Ramos (cell line): ENCODE data around the gene SLFN13.
"Not testable (repeated sequence)": the region's sequence is repeated elsewhere in the genome, so short reads cannot be mapped to it uniquely, and the experiment has no call there.

Source experiments
- in situ Hi-C: fragments of 300-500 bp; cut with MboI; formaldehyde crosslinking; loops from one replicate; pipeline ENCODE4 v1.14.3; 2022; ENCODE audit warnings: low sequenced_read_pairs; ENCODE audit not compliant: unreplicated experiment

SLFN13 gene, protein sequence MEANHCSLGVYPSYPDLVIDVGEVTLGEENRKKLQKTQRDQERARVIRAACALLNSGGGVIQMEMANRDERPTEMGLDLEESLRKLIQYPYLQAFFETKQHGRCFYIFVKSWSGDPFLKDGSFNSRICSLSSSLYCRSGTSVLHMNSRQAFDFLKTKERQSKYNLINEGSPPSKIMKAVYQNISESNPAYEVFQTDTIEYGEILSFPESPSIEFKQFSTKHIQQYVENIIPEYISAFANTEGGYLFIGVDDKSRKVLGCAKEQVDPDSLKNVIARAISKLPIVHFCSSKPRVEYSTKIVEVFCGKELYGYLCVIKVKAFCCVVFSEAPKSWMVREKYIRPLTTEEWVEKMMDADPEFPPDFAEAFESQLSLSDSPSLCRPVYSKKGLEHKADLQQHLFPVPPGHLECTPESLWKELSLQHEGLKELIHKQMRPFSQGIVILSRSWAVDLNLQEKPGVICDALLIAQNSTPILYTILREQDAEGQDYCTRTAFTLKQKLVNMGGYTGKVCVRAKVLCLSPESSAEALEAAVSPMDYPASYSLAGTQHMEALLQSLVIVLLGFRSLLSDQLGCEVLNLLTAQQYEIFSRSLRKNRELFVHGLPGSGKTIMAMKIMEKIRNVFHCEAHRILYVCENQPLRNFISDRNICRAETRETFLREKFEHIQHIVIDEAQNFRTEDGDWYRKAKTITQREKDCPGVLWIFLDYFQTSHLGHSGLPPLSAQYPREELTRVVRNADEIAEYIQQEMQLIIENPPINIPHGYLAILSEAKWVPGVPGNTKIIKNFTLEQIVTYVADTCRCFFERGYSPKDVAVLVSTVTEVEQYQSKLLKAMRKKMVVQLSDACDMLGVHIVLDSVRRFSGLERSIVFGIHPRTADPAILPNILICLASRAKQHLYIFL

DNA sequence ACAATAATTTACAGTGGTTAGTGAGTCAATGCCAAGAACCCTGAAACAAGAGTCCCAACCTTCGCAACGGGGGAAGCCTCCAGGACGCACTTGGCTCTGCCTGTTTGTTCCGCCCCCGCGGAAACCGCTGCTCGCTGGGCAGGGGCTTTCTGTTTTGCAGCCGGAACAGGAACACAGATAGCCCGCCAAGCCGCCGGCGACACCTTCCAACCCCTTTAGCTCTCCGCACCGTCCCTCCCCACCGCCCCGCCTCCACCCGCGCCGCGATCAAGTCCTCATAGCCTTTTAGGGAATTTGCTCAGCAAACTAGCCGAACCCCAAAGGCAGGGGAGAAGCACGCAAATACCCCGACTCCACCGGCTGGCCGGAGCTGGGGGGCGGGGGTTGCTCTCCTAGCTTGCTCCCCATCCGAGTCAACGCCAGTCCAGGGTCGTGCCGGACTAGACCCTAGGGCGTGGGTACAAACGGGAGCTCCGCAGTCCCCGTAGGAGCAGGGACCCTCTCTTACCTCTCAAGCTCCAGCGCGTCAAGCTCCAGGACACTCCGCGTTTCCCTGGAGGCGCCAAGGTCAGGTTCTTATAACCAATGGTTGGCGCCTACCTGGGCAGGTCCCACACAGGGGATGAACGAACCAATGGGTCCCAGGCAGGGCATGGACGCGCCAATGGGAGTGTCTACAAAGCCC lies at the start of gene SLFN13:
TSS of gene SLFN13 (minus strand) at position 553 of the 685 bp plus-strand sequence. CDS start 3,086 bp downstream, outside the sequence.
- in situ Hi-C loops, result no loop called here

DNA sequence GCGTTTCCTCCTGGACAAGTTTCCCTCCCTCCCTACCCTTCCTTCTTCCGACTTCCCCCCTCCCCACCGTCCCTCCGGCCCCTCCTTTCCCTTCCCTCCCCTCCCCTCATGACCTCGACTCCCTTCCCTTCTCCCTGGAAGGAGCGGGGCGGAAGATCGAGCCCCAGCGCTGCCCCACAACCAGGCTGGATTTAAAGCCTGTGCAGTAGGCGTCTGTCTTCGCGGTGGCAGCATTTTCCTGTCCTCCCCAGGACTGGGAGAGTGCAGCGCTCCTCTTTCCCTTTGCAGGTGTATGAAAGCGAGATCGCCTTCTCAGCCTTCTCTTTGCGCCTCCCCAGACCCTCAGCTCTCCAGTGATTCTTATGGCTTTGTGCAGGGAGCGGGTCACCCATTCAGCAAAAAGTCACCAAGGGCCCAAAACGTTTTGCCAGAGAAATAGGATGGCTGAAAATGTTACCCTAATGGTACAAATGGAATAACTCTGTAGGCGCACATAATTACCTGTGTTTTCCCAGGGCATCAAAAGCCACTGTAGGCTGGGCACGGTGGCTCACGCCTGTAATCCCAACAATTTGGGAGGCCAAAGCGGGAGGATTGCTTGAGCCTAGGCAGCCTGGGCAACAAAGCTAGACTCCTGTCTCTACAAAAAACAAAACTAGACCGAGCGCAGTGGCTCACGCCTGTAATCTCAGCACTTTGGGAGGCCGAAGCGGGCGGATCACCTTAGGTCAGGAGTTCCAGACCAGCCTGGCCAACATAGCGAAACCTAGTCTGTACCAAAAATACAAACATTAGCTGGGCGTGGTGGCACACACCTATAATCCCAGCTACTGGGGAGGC lies 48.1 kb upstream of the SLFN13 start:
- in situ Hi-C loops, result no loop called here

DNA sequence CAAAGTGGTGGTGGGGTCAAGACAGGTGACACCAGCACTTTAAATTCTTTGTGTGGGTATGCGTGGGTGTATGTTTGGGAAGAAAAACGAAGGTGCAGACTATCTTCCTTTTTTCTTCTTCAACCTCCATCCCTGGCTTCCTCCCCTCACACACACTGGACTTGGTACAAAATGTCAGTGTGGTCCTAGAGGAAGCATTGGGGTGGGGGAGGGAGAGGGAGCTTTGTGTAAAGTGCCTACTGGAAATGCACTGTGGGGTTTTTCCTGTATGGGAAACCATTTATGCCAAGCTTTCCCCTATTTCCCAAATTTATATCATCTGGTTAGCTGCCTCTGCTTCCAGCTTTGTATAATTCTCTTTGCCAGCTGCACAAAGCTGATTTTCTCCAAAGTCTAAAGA lies 44.5 kb upstream of the SLFN13 start:
- in situ Hi-C loops, result no loop called here

DNA sequence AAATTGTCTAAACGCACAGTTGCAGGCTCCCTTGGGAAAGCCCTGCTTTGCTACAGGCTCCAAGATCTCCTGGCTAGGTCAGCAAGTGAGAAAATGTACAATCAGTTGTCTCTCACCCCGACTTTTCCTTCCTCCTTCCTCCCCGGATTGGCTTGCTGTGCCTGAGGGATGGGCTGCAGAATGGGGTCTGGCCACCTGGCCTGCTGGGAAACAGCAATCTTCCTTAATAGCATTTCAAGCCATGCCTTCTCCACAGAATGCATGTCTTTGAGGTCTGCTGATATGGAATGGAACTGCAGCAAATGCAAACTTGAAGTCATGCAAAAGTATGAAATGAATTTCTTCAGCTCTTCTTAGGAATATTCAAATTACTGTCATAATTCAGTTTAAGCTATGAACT lies 42.9 kb upstream of the SLFN13 start:
- in situ Hi-C loops, result no loop called here

DNA sequence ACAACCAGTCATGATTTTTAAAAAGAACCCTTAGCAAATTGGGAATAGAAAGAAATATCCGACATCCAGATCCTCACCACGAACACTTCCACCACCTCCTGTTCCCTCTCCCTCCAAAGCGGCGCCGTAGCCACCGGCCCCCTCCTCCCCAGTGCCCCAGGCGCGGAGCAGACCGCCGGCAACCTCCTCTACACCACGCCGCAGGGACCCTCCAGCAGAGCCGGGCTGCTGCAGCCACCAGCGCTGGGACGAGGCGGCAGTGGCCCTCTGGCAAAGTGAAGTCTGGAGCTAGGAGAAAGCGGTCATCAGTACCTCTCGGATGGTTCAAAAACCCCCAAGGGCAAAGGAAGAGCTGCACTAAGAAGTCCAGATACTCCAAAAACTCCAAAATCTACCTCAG lies 41.4 kb upstream of the SLFN13 start:
- in situ Hi-C loops, result no loop called here

DNA sequence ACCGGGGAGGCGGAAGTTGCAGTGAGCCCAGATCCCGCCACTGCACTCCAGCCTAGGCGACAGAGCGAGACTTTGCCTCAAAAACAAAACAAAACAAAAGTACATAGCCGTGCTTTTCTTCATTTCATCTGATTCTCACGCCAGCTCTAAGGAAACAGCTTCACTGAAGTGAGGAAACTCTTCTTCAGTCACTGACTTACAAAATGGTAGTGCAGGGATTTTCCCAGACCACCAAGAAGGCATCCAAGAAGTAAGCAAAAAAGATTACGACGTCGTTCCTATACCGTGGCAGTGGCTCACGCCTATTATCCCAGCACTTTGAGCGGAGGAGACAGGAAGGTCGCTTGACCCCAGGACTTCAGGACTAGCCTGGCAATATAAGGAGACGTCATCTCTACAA lies 40.4 kb upstream of the SLFN13 start:
- in situ Hi-C loops, result no loop called here

DNA sequence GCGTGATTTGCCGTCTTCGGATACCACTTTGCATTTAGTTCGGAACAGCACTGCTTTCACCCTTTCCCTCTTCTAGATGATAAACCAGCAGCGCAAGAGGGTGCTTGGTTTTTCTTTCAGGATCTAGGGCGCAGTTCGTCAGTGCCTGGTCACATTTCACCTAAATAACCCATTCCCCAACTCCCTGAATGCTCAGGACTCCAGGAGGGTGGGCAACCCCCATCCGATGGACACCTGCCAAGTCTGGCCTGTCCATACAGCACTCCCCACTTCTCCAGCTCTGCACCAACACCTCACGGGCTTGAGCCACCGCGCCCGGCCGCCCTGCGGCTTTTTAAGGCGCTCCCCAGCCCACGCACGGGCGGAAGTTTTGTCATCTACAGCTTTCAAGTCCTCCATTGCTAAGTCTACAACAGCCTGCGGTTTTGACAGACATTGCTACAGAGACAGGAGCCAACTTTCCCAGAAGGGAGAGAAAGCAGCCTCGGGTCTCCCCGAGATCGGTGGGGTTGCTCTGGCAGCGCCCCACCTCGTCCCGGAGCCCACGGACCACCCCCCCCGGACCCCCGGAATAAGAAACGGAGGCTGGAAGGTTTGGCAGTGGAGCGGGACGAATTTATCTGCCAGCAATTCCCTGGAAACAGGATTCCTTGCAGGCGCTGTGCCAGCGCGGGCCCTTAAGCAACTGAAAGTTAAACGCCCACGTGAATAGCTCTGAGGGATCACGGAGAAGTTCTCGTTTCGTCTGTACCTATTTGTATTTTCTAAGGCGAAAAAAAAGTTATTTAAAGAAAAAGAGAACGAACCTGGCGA lies 38.6 kb upstream of the SLFN13 start:
- in situ Hi-C loops, result no loop called here

DNA sequence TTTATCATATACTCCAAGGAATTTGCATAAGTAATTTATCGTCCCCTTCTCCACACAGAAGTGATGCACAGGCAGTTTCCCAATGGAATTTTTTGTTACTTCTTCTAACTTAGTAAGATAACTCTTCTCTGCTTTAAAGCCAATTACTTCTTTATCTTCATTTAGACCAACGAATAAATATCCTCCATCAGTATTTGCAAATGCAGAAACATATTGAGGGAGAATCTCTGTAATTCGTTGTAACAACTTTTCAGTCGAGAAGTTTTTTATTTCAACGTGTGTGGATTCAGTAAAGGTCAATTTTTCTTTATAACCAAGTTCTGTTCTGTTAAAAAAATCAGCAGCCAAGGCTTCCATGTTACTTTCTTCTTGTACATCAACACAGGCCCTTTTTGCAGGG lies 30.7 kb upstream of the SLFN13 start:
- in situ Hi-C loops, result no loop called here

DNA sequence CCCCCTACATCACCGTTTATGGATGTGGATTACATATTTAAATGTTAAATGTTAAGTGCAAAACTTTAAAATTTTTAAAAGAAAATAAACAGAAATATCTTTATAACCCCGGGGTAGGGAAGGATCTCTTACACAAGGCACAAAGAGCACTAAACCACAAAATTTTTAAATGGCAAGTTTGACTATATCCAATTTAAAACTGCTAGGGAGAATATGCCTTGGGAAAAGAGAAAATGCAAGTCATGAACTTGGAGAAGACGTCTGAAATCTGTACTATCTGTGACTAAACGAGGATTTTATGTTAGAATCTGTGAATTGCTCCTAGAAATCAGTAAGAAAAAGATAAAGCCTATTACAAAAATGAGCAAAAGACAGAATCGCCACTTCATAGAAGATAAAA lies 28.7 kb upstream of the SLFN13 start:
- in situ Hi-C loops, result no loop called here

DNA sequence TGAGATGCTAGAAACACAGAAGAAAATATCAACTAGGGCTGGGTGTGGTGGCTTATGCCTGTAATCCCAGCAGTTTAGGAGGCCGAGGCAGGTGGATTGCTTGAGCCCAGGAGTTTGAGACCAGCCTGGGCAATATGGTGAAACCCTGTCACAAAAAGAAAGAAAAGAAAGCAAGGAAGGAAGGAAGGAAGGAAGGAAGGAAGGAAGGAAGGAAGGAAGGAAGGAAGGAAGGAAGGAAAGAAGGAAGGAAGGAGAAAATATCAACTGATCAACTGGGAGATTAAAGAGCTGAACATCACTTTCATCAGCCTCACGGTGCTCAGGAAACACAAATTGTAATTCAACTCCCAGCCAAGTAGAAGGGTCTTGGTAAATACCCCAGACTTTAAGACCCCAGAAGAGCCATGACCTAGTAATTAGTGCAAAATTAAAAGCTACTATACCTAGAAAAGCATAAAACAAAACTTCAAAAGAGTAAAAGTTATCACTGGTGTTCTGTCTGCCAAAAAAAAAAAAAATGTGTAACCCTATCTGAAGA lies 27.8 kb upstream of the SLFN13 start:
- in situ Hi-C loops, result no loop called here

DNA sequence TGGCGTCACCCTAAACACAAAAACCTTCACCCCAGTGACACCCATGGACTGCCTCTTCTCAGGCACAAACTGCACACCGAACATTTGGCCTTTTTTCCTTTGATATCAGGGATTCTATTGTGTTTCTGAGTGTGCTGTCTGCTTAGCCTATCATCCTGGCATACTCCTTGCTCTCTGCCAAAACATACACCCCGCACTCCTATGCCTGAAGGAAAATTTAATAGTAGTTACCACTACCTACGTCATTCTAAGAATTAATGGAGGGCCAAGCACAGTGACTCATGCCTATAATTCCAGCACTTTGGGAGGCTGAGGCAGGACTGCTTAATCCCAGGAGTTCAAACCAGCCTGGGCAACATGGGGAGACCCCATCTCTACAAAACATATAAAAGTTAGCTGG lies 19.9 kb upstream of the SLFN13 start:
- in situ Hi-C loops, result no loop called here

DNA sequence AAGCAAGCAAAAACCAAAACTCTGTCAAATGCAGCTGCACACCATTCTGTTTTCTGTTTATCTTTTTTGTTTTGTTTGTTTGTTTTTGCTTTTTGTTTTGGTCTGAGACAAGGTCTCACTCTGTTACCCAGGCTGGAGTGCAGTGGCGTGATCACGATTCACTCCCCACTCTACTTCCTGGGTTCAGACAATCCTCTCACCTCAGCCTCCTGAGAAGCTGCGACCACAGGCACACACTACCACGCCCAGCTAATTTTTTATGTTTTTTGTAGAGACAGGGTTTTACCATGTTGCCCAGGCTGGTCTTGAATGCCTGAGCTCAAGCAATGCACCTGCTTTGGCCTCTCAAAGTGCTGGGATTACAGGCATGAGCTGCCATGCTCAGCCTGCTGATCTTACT lies 19.3 kb upstream of the SLFN13 start:
- in situ Hi-C loops, result no loop called here

DNA sequence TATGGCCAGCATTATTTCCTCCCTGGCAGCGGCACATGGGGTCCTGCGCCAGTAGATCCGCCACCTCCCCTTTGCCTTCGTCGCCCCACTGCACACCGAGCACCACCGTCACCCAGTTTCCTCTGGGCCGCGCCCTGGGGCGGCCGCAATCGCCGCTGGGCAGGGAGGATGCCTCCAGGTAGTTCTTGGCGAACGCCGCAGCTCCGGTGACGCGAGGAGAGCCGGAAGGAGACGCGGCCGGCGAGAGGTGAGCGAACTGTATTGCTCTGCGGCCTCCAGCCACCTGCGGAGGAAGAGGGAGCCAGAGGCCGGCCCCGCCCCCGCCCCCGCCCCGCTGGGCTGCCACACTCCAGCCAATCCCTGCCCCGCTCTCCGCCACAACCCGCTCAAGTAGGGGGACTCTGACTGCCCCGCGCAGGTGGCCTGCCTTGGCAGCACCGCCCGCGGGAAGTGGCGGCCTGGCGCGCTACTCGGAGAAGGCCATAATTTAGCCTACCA lies 11.8 kb upstream of the SLFN13 start:
- in situ Hi-C loops, result no loop called here

DNA sequence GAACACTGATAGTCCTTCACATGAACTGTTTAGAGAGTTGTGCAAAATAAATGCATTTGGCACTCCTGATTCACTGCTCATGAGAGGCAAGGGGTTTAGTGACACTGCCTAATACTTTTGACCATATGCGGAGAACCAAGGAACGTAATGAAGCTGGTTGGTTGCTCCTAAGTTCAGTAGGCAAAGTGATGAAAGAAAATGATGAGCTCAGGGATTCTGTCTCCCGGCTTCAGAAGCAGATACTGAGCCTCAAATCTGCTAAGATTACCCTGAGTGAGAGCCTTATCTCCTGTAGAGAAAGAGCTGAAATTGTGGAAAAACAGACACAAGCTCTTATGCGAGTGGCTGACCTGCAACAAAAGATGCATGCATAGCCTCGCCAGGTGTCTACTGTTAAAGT lies 5.5 kb upstream of the SLFN13 start:
- in situ Hi-C loops, result not testable (repeated sequence)

DNA sequence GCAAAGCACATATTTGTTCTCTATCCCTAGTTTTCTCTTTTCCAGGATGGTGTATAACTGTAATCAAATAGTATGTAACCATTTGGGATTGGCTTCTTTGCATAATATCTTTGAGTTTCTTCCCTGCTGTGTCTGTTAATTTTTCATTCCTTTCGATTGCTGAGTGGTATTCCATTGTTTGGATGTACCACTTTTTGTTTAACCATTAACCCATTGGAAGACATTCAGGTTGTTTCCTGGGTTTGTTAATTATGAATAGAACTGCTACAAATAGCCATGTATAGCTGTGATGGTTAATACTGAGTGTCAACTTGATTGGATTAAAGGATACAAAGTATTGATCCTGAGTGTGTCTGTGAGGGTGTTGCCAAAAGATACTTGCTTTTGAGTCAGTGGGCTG lies 4.6 kb upstream of the SLFN13 start:
- in situ Hi-C loops, result no loop called here

DNA sequence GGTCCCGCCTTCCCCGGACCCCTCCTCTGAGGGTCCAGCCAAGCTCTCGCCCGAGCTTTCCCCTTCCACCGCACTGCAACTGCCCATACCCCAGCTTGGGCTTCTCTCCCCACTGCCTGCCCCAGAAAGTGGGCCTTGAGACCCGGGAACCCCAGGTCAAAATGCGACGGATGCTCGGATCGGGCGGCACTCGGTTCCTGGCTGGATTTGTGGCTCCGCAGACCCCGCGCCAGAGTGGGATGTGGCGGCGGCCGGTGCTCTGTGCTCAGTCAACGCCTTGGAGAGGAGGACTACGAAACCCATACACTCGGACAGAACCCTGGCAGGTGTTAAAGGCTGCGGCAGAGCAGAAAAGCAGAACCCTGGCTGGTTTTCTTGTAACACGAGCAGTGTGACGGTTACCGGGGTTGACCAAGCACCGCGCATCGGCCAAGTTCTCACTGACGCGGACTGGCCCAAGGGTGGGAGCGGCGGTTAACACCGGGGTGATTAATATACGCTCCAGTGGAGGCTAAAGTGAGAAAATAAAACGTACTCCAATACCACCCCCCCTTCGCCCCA lies 885 bp upstream of the SLFN13 start:
- in situ Hi-C loops, result no loop called here

DNA sequence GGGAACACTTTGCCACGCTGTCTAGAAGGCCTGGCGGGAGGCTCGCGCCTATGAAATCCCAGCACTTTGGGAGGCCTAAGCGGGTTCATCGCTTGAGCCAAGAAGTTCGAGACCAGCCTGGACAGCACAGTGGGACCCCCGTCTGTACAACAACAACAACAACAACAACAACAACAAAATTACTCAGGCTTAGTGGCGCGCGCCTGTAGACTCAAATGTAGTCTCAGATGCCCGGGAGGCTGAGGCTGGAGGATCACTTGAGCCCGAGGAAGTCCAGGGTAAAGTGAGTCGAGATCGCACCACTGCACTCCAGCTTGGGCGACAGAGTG lies 297 bp upstream of the SLFN13 start:
- in situ Hi-C loops, result no loop called here

DNA sequence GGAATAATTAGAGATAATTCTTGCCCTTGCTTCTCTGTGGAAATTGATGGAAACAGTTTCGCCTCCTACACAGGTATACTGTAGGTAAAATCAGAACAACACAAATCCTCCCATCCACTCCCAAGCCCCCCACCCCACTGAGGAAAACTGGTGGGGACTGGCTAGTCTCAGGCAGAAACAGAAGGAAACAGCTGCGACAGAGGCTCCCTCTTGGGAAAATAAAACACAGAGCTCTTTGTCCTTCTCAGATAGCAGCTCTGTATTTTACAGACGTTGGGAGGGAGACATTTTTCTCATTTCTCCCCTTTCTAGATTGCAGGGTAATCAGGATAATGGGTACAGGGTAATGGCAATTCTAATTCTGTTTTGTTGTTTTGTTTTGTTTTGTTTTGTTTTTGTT lies 1.1 kb downstream of the SLFN13 start:
- in situ Hi-C loops, result no loop called here

DNA sequence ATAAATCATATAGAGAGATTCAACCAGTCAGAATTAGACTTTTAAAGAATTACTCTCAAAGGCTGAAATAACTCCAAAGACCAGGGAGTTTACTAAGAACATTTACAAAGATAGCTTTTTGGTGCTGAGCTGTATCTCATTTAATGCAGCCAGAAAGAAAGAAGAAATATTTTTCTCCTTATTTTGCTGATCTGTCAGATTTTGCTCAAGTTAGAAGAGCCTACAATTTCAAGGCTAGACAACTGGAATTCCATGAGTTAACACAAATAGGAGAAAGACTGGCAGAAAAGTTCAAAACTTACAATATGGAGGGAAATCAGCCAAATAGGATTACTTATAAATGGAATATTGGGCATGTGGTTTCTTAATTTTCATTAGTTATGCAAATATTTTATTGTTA lies 10.1 kb downstream of the SLFN13 start:
- in situ Hi-C loops, result no loop called here
